ENCODE measurements around the gene CTSC.
"Not testable (repeated sequence)": the region's sequence is repeated elsewhere in the genome, so short reads cannot be mapped to it uniquely, and the experiment has no call there.

CTSC gene

DNA sequence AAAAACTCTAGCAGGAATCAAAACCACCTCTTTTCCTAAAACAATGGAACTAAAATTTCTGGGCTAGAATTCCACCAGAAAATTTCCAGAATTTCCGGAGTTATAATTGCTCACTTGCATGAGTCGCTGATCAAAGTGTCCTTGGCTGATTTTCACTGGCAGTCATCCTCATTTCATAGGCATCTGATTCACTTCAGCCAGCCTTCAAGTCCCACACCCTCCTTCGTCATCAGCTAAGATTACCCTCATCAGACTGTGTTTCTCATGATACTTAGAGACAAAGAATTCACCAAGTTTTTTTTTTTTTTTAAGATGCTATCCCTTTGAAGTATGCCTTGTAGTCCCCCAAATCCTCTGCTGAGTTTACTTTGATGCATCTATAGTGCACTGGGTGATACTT, 90.8 kb downstream of the CTSC start:
- Histone ChIP-seq H3F3A (ENCODE audit: control insufficient read depth, insufficient read depth) (no peaks in the 10 kb centered on the region), H4K20me1 (ENCODE audit: control insufficient read depth, insufficient read depth, low read depth, low read length) (no peaks in the 10 kb centered on the region), H3K36me3 (ENCODE audit: control insufficient read depth, low read length) (no peaks in the 10 kb centered on the region), H3K27ac (ENCODE audit: low read depth, low read length) (no peak overlapping the region), H3K27me3 (ENCODE audit: control insufficient read depth, low read length) (no peaks in the 10 kb centered on the region), H3K4me3 (ENCODE audit: low read length) (no peak overlapping the region), H3K79me2 (ENCODE audit: control insufficient read depth, low read length) (no peaks in the 10 kb centered on the region), H3K9me3 (ENCODE audit: control insufficient read depth, insufficient read depth, low read length) (no peaks in the 10 kb centered on the region), H3K4me1 (ENCODE audit: control insufficient read depth, low read length) (no peaks in the 10 kb centered on the region), H3K9me2 (replicated peaks; ENCODE audit: control insufficient read depth, low read length) (no peaks in the 10 kb centered on the region), H3K4me2 (ENCODE audit: low read length) (no peak overlapping the region)
- no peak for TF ChIP-seq EZH2phosphoT487 (IDR thresholded peaks at IDR 0.05; ENCODE audit: borderline replicate concordance, low read length)
- TF ChIP-seq, protein P1, sequence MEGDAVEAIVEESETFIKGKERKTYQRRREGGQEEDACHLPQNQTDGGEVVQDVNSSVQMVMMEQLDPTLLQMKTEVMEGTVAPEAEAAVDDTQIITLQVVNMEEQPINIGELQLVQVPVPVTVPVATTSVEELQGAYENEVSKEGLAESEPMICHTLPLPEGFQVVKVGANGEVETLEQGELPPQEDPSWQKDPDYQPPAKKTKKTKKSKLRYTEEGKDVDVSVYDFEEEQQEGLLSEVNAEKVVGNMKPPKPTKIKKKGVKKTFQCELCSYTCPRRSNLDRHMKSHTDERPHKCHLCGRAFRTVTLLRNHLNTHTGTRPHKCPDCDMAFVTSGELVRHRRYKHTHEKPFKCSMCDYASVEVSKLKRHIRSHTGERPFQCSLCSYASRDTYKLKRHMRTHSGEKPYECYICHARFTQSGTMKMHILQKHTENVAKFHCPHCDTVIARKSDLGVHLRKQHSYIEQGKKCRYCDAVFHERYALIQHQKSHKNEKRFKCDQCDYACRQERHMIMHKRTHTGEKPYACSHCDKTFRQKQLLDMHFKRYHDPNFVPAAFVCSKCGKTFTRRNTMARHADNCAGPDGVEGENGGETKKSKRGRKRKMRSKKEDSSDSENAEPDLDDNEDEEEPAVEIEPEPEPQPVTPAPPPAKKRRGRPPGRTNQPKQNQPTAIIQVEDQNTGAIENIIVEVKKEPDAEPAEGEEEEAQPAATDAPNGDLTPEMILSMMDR (IDR thresholded peaks at IDR 0.05; ENCODE audit: low read depth, low read length, poor library complexity, severe bottlenecking): no peak

GRCh38 chr11:88245576-88245975, 92.0 kb downstream of the CTSC start:
- H3K4me2 ChIP-seq (ENCODE audit: low read length); H3K4me1 ChIP-seq (ENCODE audit: control insufficient read depth, low read length); H3K27me3 ChIP-seq (ENCODE audit: control insufficient read depth, low read length): not testable (repeated sequence)

More at GRCh38 chr11:88245576-88245975, 92.0 kb downstream of the CTSC start:
- not testable (repeated sequence) for H4K20me1 ChIP-seq (ENCODE audit: control insufficient read depth, insufficient read depth, low read depth, low read length); H3K27ac ChIP-seq (ENCODE audit: low read depth, low read length); H3K79me2 ChIP-seq (ENCODE audit: control insufficient read depth, low read length); H3K9me2 ChIP-seq (replicated peaks; ENCODE audit: control insufficient read depth, low read length); H3F3A ChIP-seq (ENCODE audit: control insufficient read depth, insufficient read depth); H3K4me3 ChIP-seq (ENCODE audit: low read length); H3K9me3 ChIP-seq (ENCODE audit: control insufficient read depth, insufficient read depth, low read length); H3K36me3 ChIP-seq (ENCODE audit: control insufficient read depth, low read length)
